OCI-LY7 (cell line): ENCODE measurements around the gene SCAF1. TPM values are rescaled to one million over a fixed set of nuclear protein-coding genes. Genes with fewer than 3 reads are reported as not detected.

Experiments
- BruUV-seq: library from RNA; stranded (reverse); fragments of 400-500 nt; replicated peaks from 2 replicates; lab custom pipeline; 2021; lab: Mats Ljungman, UMichigan
- CTCF ChIA-PET: fragments of 300-600 bp; sonication (Branson Sonifier 250); formaldehyde crosslinking; loops from one replicate; lab custom pipeline; 2022; ENCODE audit warnings: antibody characterized with exemption; ENCODE audit not compliant: unreplicated experiment; lab: Charles Lee
- POLR2A ChIA-PET: fragments of 300-600 bp; sonication (Branson Sonifier 250); formaldehyde crosslinking; loops from one replicate; lab custom pipeline; 2022; ENCODE audit warnings: antibody characterized with exemption; lab: Charles Lee
- DNase-seq: peaks from one replicate; pipeline ENCODE4 v3.0.0-alpha.2; 2015; ENCODE audit warnings: low spot score
- H2AFZ ChIP-seq: fragments of 200-600 bp; sonication (generic), shearing (Covaris generic); 2 replicates; pipeline ENCODE4 v1.6.1; 2014; ENCODE audit warnings: mild to moderate bottlenecking, antibody characterized with exemption, low read length, moderate library complexity
- H3K27ac ChIP-seq: fragments of 200-600 bp; sonication (generic); 2 replicates; pipeline ENCODE4 v1.5.1; 2014; ENCODE audit warnings: mixed run types, low read depth, mild to moderate bottlenecking, moderate library complexity, low read length, inconsistent platforms; ENCODE audit not compliant: poor library complexity, severe bottlenecking
- H3K36me3 ChIP-seq: fragments of 200-600 bp; sonication (generic); 2 replicates; pipeline ENCODE4 v1.6.1; 2014; ENCODE audit warnings: mild to moderate bottlenecking, antibody characterized with exemption, low read length, moderate library complexity, mixed read lengths; ENCODE audit not compliant: insufficient read depth
- H3K4me1 ChIP-seq: fragments of 200-600 bp; sonication (generic); 2 replicates; pipeline ENCODE4 v1.5.1; 2014; ENCODE audit warnings: mild to moderate bottlenecking, low read length; ENCODE audit not compliant: insufficient read depth, poor library complexity, severe bottlenecking
- H3K4me2 ChIP-seq: fragments of 200-600 bp; sonication (generic); 2 replicates; pipeline ENCODE4 v1.6.1; 2014; ENCODE audit warnings: mild to moderate bottlenecking, low read length
- H3K4me3 ChIP-seq: fragments of 200-600 bp; sonication (generic); 2 replicates; pipeline ENCODE4 v1.5.1; 2014; ENCODE audit warnings: mild to moderate bottlenecking, low read depth, low read length; ENCODE audit not compliant: poor library complexity, severe bottlenecking
- H3K79me2 ChIP-seq: fragments of 200-600 bp; sonication (generic); 2 replicates; pipeline ENCODE4 v1.6.1; 2016; ENCODE audit warnings: low read depth, mild to moderate bottlenecking, low read length, moderate library complexity, mixed read lengths; ENCODE audit not compliant: insufficient read depth
- H3K9me2 ChIP-seq: fragments of 200-600 bp; sonication (generic); 2 replicates; pipeline ENCODE4 v1.6.1; 2016; ENCODE audit warnings: mild to moderate bottlenecking, low read length, mixed read lengths; ENCODE audit not compliant: insufficient read depth
- H3K9me3 ChIP-seq: fragments of 200-600 bp; sonication (generic); 2 replicates; pipeline ENCODE4 v1.6.1; 2014; ENCODE audit warnings: mild to moderate bottlenecking, mixed run types, low read length, mixed read lengths
- H4K20me1 ChIP-seq: fragments of 200-600 bp; sonication (generic); 2 replicates; pipeline ENCODE4 v1.6.1; 2014; ENCODE audit warnings: mild to moderate bottlenecking, antibody characterized with exemption, low read length, moderate library complexity, mixed read lengths; ENCODE audit not compliant: insufficient read depth
- CTCF ChIP-seq: fragments of 200-600 bp; sonication (generic); conservative IDR thresholded peaks from 2 replicates; pipeline ENCODE4 v1.5.1; 2014; ENCODE audit warnings: mild to moderate bottlenecking, antibody characterized with exemption, low read length, moderate library complexity, mixed read lengths
- EZH2phosphoT487 ChIP-seq: fragments of 200-600 bp; sonication (generic); IDR thresholded peaks from 2 replicates; pipeline ENCODE4 v1.6.1; 2018; ENCODE audit warnings: low read depth, borderline replicate concordance, mild to moderate bottlenecking, mixed run types, antibody characterized with exemption, low read length, moderate library complexity, mixed read lengths
- intact Hi-C: fragments of 100-400 bp; cut with micrococcal nuclease; formaldehyde crosslinking; loops from one replicate; pipeline ENCODE4 v1.10.0; 2022; ENCODE audit not compliant: unreplicated experiment
- total RNA-seq, 2 experiments: library from RNA; depleted of rRNA in 1 of 2; stranded (reverse); fragments of >200 nt in 1 of 2; shearing (Covaris generic) in 1 of 2; gene quantifications; 2 replicates each; pipeline ENCODE4 v1.2.3, GENCODE V29; 2014 to 2022

The SCAF1 gene
- total RNA-seq, 2 experiments from 2014 or later: 15.0 to 44.0 TPM

DNA sequence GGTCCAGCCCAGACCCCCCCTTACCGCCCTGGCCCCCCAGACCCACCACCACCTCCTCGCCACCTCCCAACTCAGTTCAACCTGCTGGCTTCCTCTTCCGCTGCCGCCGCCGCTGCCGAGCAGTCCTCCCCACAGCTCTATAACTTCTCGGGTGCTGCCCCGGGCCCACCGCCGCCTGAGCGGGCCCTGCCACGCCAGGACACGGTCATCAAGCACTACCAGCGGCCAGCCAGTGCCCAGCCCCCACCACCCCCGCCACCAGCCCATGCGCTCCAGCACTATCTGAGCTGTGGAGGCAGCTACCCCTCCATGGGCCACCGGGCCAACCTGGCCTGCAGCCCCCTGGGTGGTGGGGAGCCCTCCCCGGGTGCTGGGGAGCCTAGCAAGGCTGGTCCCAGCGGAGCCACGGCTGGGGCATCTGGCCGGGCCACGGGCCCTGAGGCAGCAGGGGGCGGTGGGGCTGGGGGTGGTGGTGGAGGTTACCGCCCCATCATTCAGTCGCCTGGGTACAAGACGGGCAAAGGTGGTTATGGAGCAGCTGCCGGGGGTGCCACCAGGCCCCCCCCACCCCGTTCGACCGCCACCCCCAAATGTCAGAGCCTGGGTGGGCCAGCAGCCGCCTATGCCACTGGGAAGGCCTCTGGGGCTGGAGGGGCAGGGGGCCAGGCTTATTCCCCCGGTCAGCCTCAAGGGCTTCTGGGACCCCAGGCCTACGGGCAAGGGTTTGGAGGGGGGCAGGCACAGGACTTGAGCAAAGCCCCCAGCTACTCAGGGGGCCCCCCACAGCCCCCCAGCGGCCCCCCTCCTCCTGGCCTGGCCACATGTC is 46.8 kb upstream of the SCAF1 start:
- Histone ChIP-seq H3K9me2 (no peaks in the 10 kb centered on the region), H3K4me2 (no peak overlapping the region), H3K4me3 (no peak overlapping the region), H4K20me1 (peaks cover 8% of the 10 kb centered on the region; the same call in 1 of the 2 replicates), H2AFZ (no peak overlapping the region), H3K79me2 (peaks cover 25% of the 10 kb centered on the region), H3K27ac (no peak overlapping the region), H3K4me1 (peaks cover 8% of the 10 kb centered on the region), H3K9me3 (no peaks in the 10 kb centered on the region), H3K36me3 (peaks cover 64% of the 10 kb centered on the region)
- ChIA-PET POLR2A (no interaction called here), CTCF (no interaction called here)
- no TSS peak for BruUV-seq
- TF ChIP-seq CTCF: no peak
- no peak for TF ChIP-seq EZH2phosphoT487
- no peak for DNase-seq
- intact Hi-C loops: loop anchor here (5.0 kb wide), 1 partner anchor 282 kb away; the partner anchor contains the start of genes AKT1S1 and TBC1D17

- H3K9me2 ChIP-seq: no peaks in the 10 kb centered on the region
- ChIA-PET POLR2A (interaction anchor here (0.7 kb wide), 1 partner anchor 45 kb away, joined by 3 read pairs; no protein-coding TSS in a partner anchor), CTCF (no interaction called here)
- intact Hi-C loops: no loop called here
- H3K4me2 ChIP-seq: no peak overlapping the region
- no peak overlapping the region for H2AFZ ChIP-seq
- no peaks in the 10 kb centered on the region for H3K9me3 ChIP-seq
- H3K36me3 ChIP-seq: peaks cover 71% of the 10 kb centered on the region
- peaks cover 8% of the 10 kb centered on the region; the same call in 1 of the 2 replicates for H4K20me1 ChIP-seq
- no peak for TF ChIP-seq EZH2phosphoT487
- no peak for TF ChIP-seq CTCF
- H3K4me3 ChIP-seq: no peak overlapping the region
- H3K27ac ChIP-seq: no peak overlapping the region
- H3K4me1 ChIP-seq: peaks cover 8% of the 10 kb centered on the region
- peaks cover 25% of the 10 kb centered on the region for H3K79me2 ChIP-seq
- BruUV-seq: no TSS peak
- no peak for DNase-seq
Observed at GRCh38 chr19:49595819-49596404, 46.1 kb upstream of the SCAF1 start.
